SK-N-SH treated with all-trans-retinoic acid at 6 μM for 48 hours (cell line): Measurements from ENCODE around the gene SLC9A7.

ENCODE experiments used
- CSDC2 ChIP-seq: fragments of 250-450 bp; sonication (Bioruptor Pico); IDR thresholded peaks from 2 replicates; pipeline ENCODE4 v1.5.0; 2020; ENCODE audit warnings: mild to moderate bottlenecking, moderate library complexity
- RARB ChIP-seq: fragments of 250-450 bp; sonication (Bioruptor Pico); IDR thresholded peaks from 2 replicates; pipeline ENCODE4 v1.8.0; 2021; ENCODE audit warnings: mild to moderate bottlenecking, moderate library complexity
- ZC3H10 ChIP-seq: fragments of 250-450 bp; sonication (Bioruptor Pico); IDR thresholded peaks from 2 replicates; pipeline ENCODE4 v1.5.1; 2021; ENCODE audit warnings: mild to moderate bottlenecking, moderate library complexity
- ZNF8 ChIP-seq: fragments of 450-650 bp; formaldehyde crosslinking; IDR thresholded peaks from 2 replicates; pipeline ENCODE4 v1.5.0; 2020; ENCODE audit warnings: mild to moderate bottlenecking, moderate library complexity
- TF ChIP-seq, protein P1 (sequence below): fragments of 250-450 bp; sonication (Bioruptor Pico); IDR thresholded peaks from 2 replicates; pipeline ENCODE4 v1.8.0; 2021; ENCODE audit warnings: low read depth, mild to moderate bottlenecking, moderate library complexity, borderline replicate concordance
- TF ChIP-seq, protein P2 (sequence below): fragments of 250-450 bp; sonication (Bioruptor Pico); IDR thresholded peaks from 2 replicates; pipeline ENCODE4 v1.5.1; 2020; ENCODE audit warnings: low read depth, mild to moderate bottlenecking, moderate library complexity

DNA sequence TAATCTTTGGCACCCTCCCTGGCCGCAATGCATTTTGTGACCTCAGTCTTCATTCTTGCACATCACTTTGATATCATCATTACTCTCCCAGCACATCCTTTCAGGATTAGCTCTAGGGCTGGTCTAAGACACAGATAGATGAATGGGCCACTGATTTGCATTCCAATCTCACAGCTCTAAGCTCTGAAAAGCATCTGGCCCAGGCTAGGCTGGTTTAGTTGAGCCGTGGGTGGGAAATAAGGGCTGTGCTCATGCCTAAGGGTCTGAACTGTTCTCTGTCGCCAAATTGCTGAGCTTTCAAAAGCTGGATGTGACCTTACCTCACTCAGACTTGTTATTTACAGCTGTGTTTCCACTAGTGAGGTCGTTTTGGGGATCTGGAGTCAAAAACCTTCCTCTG lies 30.0 kb upstream of the SLC9A7 start:
- TF ChIP-seq, protein P1, sequence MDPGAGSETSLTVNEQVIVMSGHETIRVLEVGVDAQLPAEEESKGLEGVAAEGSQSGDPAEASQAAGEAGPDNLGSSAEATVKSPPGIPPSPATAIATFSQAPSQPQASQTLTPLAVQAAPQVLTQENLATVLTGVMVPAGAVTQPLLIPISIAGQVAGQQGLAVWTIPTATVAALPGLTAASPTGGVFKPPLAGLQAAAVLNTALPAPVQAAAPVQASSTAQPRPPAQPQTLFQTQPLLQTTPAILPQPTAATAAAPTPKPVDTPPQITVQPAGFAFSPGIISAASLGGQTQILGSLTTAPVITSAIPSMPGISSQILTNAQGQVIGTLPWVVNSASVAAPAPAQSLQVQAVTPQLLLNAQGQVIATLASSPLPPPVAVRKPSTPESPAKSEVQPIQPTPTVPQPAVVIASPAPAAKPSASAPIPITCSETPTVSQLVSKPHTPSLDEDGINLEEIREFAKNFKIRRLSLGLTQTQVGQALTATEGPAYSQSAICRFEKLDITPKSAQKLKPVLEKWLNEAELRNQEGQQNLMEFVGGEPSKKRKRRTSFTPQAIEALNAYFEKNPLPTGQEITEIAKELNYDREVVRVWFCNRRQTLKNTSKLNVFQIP (CRISPR knock-in tag), result no peak
- TF ChIP-seq ZNF8 (CRISPR knock-in tag), result no peak
- no peak for TF ChIP-seq RARB (CRISPR knock-in tag)
- TF ChIP-seq CSDC2 (CRISPR knock-in tag), result no peak
- TF ChIP-seq ZC3H10 (CRISPR knock-in tag), result no peak
- TF ChIP-seq, protein P2, sequence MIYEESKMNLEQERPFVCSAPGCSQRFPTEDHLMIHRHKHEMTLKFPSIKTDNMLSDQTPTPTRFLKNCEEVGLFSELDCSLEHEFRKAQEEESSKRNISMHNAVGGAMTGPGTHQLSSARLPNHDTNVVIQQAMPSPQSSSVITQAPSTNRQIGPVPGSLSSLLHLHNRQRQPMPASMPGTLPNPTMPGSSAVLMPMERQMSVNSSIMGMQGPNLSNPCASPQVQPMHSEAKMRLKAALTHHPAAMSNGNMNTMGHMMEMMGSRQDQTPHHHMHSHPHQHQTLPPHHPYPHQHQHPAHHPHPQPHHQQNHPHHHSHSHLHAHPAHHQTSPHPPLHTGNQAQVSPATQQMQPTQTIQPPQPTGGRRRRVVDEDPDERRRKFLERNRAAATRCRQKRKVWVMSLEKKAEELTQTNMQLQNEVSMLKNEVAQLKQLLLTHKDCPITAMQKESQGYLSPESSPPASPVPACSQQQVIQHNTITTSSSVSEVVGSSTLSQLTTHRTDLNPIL (CRISPR knock-in tag), result no peak
